ENCODE data around the gene TBC1D32.

DNA sequence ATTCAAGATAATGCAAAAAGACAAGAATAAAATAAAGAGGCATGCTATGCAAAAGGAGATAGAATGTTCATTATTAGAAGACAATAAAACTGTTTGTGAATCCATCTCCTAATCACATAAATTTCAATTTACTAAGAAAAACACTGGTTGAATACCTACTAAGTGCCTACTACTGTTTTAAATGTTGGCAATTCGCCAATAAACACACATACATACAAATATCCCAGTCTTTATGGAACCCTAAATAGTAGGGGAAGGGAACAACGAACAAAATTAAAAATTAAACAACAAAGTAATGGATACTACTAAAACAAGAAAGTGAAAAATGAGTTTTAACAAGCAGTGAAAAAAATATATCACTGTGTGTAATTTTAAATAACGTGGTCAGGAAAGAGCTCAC lies 158.5 kb downstream of the TBC1D32 start:
- TF ChIP-seq TAF1 (conservative IDR thresholded peaks at IDR 0.05) (no peak), HNF4A (conservative IDR thresholded peaks at IDR 0.05) (no peak), RAD21 (IDR thresholded peaks at IDR 0.05) (no peak), YY1 (IDR thresholded peaks at IDR 0.05) (no peak), FOXA1 (IDR thresholded peaks at IDR 0.05) (no peak), HNF4G (IDR thresholded peaks at IDR 0.05) (no peak)
- TF ChIP-seq, protein P1, sequence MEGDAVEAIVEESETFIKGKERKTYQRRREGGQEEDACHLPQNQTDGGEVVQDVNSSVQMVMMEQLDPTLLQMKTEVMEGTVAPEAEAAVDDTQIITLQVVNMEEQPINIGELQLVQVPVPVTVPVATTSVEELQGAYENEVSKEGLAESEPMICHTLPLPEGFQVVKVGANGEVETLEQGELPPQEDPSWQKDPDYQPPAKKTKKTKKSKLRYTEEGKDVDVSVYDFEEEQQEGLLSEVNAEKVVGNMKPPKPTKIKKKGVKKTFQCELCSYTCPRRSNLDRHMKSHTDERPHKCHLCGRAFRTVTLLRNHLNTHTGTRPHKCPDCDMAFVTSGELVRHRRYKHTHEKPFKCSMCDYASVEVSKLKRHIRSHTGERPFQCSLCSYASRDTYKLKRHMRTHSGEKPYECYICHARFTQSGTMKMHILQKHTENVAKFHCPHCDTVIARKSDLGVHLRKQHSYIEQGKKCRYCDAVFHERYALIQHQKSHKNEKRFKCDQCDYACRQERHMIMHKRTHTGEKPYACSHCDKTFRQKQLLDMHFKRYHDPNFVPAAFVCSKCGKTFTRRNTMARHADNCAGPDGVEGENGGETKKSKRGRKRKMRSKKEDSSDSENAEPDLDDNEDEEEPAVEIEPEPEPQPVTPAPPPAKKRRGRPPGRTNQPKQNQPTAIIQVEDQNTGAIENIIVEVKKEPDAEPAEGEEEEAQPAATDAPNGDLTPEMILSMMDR (IDR thresholded peaks at IDR 0.05; ENCODE audit: low read depth, low read length, missing input control), result no peak
- TF ChIP-seq, protein P2, sequence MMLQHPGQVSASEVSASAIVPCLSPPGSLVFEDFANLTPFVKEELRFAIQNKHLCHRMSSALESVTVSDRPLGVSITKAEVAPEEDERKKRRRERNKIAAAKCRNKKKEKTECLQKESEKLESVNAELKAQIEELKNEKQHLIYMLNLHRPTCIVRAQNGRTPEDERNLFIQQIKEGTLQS (IDR thresholded peaks at IDR 0.05), result no peak
